Neural cell (in vitro differentiated cells): ENCODE measurements around the gene SP4. TPM values are rescaled to one million over a fixed set of nuclear protein-coding genes. Genes with fewer than 3 reads are reported as not detected.

ENCODE experiments used
- H2AFZ ChIP-seq: fragments of 200-600, 300-800 bp; sonication (generic), shearing (Covaris generic); 2 replicates; pipeline ENCODE4 v1.6.0; 2014; ENCODE audit warnings: low read depth, mild to moderate bottlenecking, antibody characterized with exemption, low read length, moderate library complexity
- H3F3A ChIP-seq: fragments of 200-600 bp; shearing (Covaris generic); 2 replicates; pipeline ENCODE4 v1.6.1; 2016; ENCODE audit warnings: mild to moderate bottlenecking, moderate library complexity, mixed read lengths, antibody characterized with exemption, low read length; ENCODE audit not compliant: insufficient read depth, poor library complexity, severe bottlenecking
- H3K27ac ChIP-seq: fragments of 200-600, 300-800 bp; sonication (generic), shearing (Covaris generic); 2 replicates; pipeline ENCODE4 v1.5.1; 2014; ENCODE audit warnings: mild to moderate bottlenecking, low read length, moderate library complexity
- H3K27me3 ChIP-seq: fragments of 300-800, 200-600 bp; sonication (generic), shearing (Covaris generic); 2 replicates; pipeline ENCODE4 v1.6.0; 2014; ENCODE audit warnings: mild to moderate bottlenecking, low read depth, low read length, moderate library complexity; ENCODE audit not compliant: insufficient read depth
- H3K36me3 ChIP-seq: fragments of 300-800, 200-600 bp; sonication (generic), shearing (Covaris generic); 2 replicates; pipeline ENCODE4 v1.5.1; 2014; ENCODE audit warnings: mild to moderate bottlenecking, antibody characterized with exemption, low read length, moderate library complexity; ENCODE audit not compliant: insufficient read depth
- H3K4me2 ChIP-seq: fragments of 300-800, 200-600 bp; sonication (generic), shearing (Covaris generic); 2 replicates; pipeline ENCODE4 v1.6.0; 2014; ENCODE audit warnings: mild to moderate bottlenecking, low read length
- H3K4me3 ChIP-seq: fragments of 300-800, 200-600 bp; sonication (generic), shearing (Covaris generic); 2 replicates; pipeline ENCODE4 v1.5.1; 2014; ENCODE audit warnings: mild to moderate bottlenecking, low read length, moderate library complexity
- H3K79me2 ChIP-seq: fragments of 200-600 bp; shearing (Covaris generic); replicated peaks from 2 replicates; pipeline ENCODE4 v1.6.0; 2014; ENCODE audit warnings: mild to moderate bottlenecking, low read length, moderate library complexity; ENCODE audit not compliant: insufficient read depth
- H3K9ac ChIP-seq: fragments of 300-800, 200-600 bp; sonication (generic), shearing (Covaris generic); 2 replicates; pipeline ENCODE4 v1.6.1; 2016; ENCODE audit warnings: mild to moderate bottlenecking, low read length, mixed read lengths
- H3K9me2 ChIP-seq: fragments of 200-600 bp; shearing (Covaris generic); 2 replicates; pipeline ENCODE4 v1.6.1; 2016; ENCODE audit warnings: mild to moderate bottlenecking, low read length, mixed read lengths; ENCODE audit not compliant: insufficient read depth
- H3K9me3 ChIP-seq: fragments of 200-600, 300-800 bp; sonication (generic), shearing (Covaris generic); 2 replicates; pipeline ENCODE4 v1.6.1; 2016; ENCODE audit warnings: mild to moderate bottlenecking, mixed run types, low read length, moderate library complexity, mixed read lengths
- H4K20me1 ChIP-seq: fragments of 200-600 bp; shearing (Covaris generic); 2 replicates; pipeline ENCODE4 v1.6.1; 2016; ENCODE audit warnings: mild to moderate bottlenecking, mixed run types; ENCODE audit not compliant: insufficient read depth
- CTCF ChIP-seq: fragments of 450-650 bp; IDR thresholded peaks from 2 replicates; pipeline ENCODE4 v1.5.1; 2014; ENCODE audit warnings: antibody characterized with exemption, mild to moderate bottlenecking, moderate library complexity; ENCODE audit not compliant: poor library complexity, severe bottlenecking
- EP300 ChIP-seq: fragments of 450-650 bp; conservative IDR thresholded peaks from 2 replicates; pipeline ENCODE4 v1.6.1; 2014; ENCODE audit warnings: antibody characterized with exemption, mild to moderate bottlenecking, moderate library complexity; ENCODE audit not compliant: poor library complexity, severe bottlenecking
- EZH2 ChIP-seq: fragments of 200-600, 300-800 bp; shearing (Covaris generic), sonication (generic); IDR thresholded peaks from 2 replicates; pipeline ENCODE4 v1.6.1; 2014; ENCODE audit warnings: antibody characterized with exemption, low read length, borderline replicate concordance, mild to moderate bottlenecking; ENCODE audit not compliant: insufficient read depth, poor library complexity, severe bottlenecking
- MXI1 ChIP-seq: fragments of 450-650 bp; conservative IDR thresholded peaks from 2 replicates; pipeline ENCODE4 v1.6.1; 2014; ENCODE audit warnings: antibody characterized with exemption, mild to moderate bottlenecking; ENCODE audit not compliant: poor library complexity, severe bottlenecking
- POLR2AphosphoS5 ChIP-seq: IDR thresholded peaks from 2 replicates; pipeline ENCODE4 v1.6.1; 2012
- RAD21 ChIP-seq: fragments of 450-650 bp; conservative IDR thresholded peaks from 2 replicates; pipeline ENCODE4 v1.6.1; 2014; ENCODE audit warnings: antibody characterized with exemption, mild to moderate bottlenecking, moderate library complexity
- REST ChIP-seq: IDR thresholded peaks from 2 replicates; pipeline ENCODE4 v1.6.1; 2012; ENCODE audit warnings: borderline replicate concordance
- SMC3 ChIP-seq: fragments of 450-650 bp; conservative IDR thresholded peaks from 2 replicates; pipeline ENCODE4 v1.6.1; 2014; ENCODE audit warnings: antibody characterized with exemption, mild to moderate bottlenecking, moderate library complexity; ENCODE audit not compliant: poor library complexity
- TAF1 ChIP-seq: IDR thresholded peaks from 2 replicates; pipeline ENCODE4 v1.6.1; 2012; ENCODE audit warnings: low read depth
- polyA plus RNA-seq: library from polyadenylated mRNA; depleted of rRNA; stranded (reverse); fragments of >200 nt; gene quantifications from 2 replicates; pipeline ENCODE4 v1.2.3, GENCODE V29; 2014

SP4 gene
- polyA plus RNA-seq, 1 donor from 2014 or later = 27.8 TPM

GRCh38 chr7:21544303-21544656 is 116.4 kb downstream of the SP4 start:
- no peak overlapping the region for H3K9ac ChIP-seq
- H3K9me2 ChIP-seq = no peaks in the 10 kb centered on the region
- H3K27me3 ChIP-seq = peaks cover 38% of the 10 kb centered on the region
- no peak overlapping the region for H3K4me3 ChIP-seq
- no peak overlapping the region for H3K27ac ChIP-seq
- H4K20me1 ChIP-seq = no peaks in the 10 kb centered on the region
- no peaks in the 10 kb centered on the region for H3K9me3 ChIP-seq
- H3F3A ChIP-seq = no peaks in the 10 kb centered on the region
- TF ChIP-seq MXI1 = no peak
- no peak for TF ChIP-seq RAD21
- TF ChIP-seq EP300 = no peak
- TF ChIP-seq SMC3 = no peak
- no peak for TF ChIP-seq CTCF
- TF ChIP-seq POLR2AphosphoS5 = no peak
- H2AFZ ChIP-seq = no peak overlapping the region
- no peaks in the 10 kb centered on the region for H3K36me3 ChIP-seq
- no peaks in the 10 kb centered on the region for H3K79me2 ChIP-seq
- H3K4me2 ChIP-seq = no peak overlapping the region

- Histone ChIP-seq H3K79me2 (no peaks in the 10 kb centered on the region), H3K9me2 (no peaks in the 10 kb centered on the region), H3K27me3 (peaks cover 38% of the 10 kb centered on the region), H3K27ac (no peak overlapping the region), H2AFZ (no peak overlapping the region), H3K4me3 (no peak overlapping the region), H3K9me3 (no peaks in the 10 kb centered on the region), H3F3A (no peaks in the 10 kb centered on the region), H3K9ac (no peak overlapping the region), H4K20me1 (no peaks in the 10 kb centered on the region), H3K36me3 (no peaks in the 10 kb centered on the region), H3K4me2 (no peak overlapping the region)
- TF ChIP-seq EP300 = no peak
- no peak for TF ChIP-seq EZH2
- TF ChIP-seq CTCF = no peak
- no peak for TF ChIP-seq SMC3
- no peak for TF ChIP-seq REST
- no peak for TF ChIP-seq TAF1
- no peak for TF ChIP-seq RAD21
- no peak for TF ChIP-seq MXI1
- TF ChIP-seq POLR2AphosphoS5 = no peak
These were observed 116.8 kb downstream of the SP4 start for GRCh38 chr7:21544715-21545114.
